Measurements from ENCODE around the gene LRMDA. TPM values are rescaled to one million over a fixed set of nuclear protein-coding genes. Genes with fewer than 3 reads are reported as not detected.

The LRMDA gene
- total and polyA plus RNA-seq, 2 of the 4 experiments (the other 2 are of a cell fraction), result 0.07 TPM; not detected in 1

- Histone ChIP-seq H2BK20ac (ENCODE audit: low read depth, low read length) (no peak overlapping the region), H2BK15ac (ENCODE audit: low read depth, low read length) (no peak overlapping the region), H3K56ac (ENCODE audit: extremely low read depth, insufficient read depth, low read length) (no peak overlapping the region), H3K18ac (ENCODE audit: low read depth, low read length) (no peak overlapping the region), H3K79me1 (ENCODE audit: low read depth in 1 of 2, low read length in 2 of 2) (no peaks in the 10 kb centered on the region), H4K91ac (ENCODE audit: insufficient read depth, low read depth, low read length) (no peak overlapping the region; the same call in 1 of the 2 replicates), H4K5ac (ENCODE audit: low read depth, low read length) (no peak overlapping the region), H3K9me1 (ENCODE audit: insufficient read depth, low read length) (no peaks in the 10 kb centered on the region), H3K36me3 (ENCODE audit: control insufficient read depth, insufficient read depth, low read length) (no peaks in the 10 kb centered on the region), H4K20me1 (ENCODE audit: insufficient read depth, low read length) (no peaks in the 10 kb centered on the region), H2AFZ (replicated peaks; ENCODE audit: low read length, poor library complexity) (no peak overlapping the region), H3K23ac (ENCODE audit: low read depth, low read length) (no peak overlapping the region), H3K9ac (ENCODE audit: low read depth, low read length) (no peak overlapping the region), H3K9me3 (ENCODE audit: control insufficient read depth, insufficient read depth, low read length) (no peaks in the 10 kb centered on the region), H2BK120ac (ENCODE audit: low read depth, low read length) (no peak overlapping the region), H2AK5ac (ENCODE audit: low read depth, low read length) (no peak overlapping the region), H3K4me3 (ENCODE audit: insufficient read depth, low read depth, low read length) (no peak overlapping the region), H3K4me1 (ENCODE audit: control insufficient read depth, insufficient read depth, low read length) (peaks cover 3% of the 10 kb centered on the region; the same call in 1 of the 2 replicates), H4K8ac (ENCODE audit: low read depth in 2 of 2, low read length in 2 of 2) (no peak overlapping the region), H2BK5ac (ENCODE audit: low read depth, low read length, poor library complexity, severe bottlenecking) (no peak overlapping the region), H3K27me3 (ENCODE audit: control insufficient read depth, insufficient read depth, low read length) (no peaks in the 10 kb centered on the region), H3K4me2 (ENCODE audit: low read depth, low read length) (no peak overlapping the region), H3K4ac (ENCODE audit: low read depth, low read length) (no peak overlapping the region), H2AK9ac (replicated peaks; ENCODE audit: low read depth, low read length, poor library complexity) (no peak overlapping the region), H3K27ac (ENCODE audit: insufficient read depth, low read length) (no peak overlapping the region), H3K14ac (replicated peaks; ENCODE audit: low read depth, low read length) (no peak overlapping the region)
- dilution Hi-C loops (cut with HindIII; ENCODE audit: low sequenced_read_pairs, unreplicated experiment) (no loop called here), in situ Hi-C loops (cut with MboI; ENCODE audit: low sequenced_read_pairs) (no loop called here), intact Hi-C loops (cut with micrococcal nuclease) (no loop called here)
- ChIA-PET CTCF (no interaction called here), POLR2A (ENCODE audit: unreplicated experiment) (no interaction called here)
- no peak for DNase-seq
- no TSS peak for BruUV-seq (replicated peaks)
- WGBS, 2 experiments (ENCODE audit: extremely low coverage in 2 of 2, insufficient read length in 1 of 2), result no CpG with 5 or more reads among the region's 4 CpGs
- no peak for ATAC-seq (ENCODE audit: low read depth)
- TF ChIP-seq CHD1 (IDR thresholded peaks at IDR 0.05; ENCODE audit: low read depth, low read length) (no peak), MAZ (IDR thresholded peaks at IDR 0.05; ENCODE audit: borderline replicate concordance, low read depth, low read length) (no peak), MAFK (IDR thresholded peaks at IDR 0.05; ENCODE audit: low read depth, low read length) (no peak), POLR2A (IDR thresholded peaks at IDR 0.05; ENCODE audit: low read depth, low read length) (no peak), NFE2L2 (IDR thresholded peaks at IDR 0.05; ENCODE audit: low read depth, low read length) (no peak), CEBPB (IDR thresholded peaks at IDR 0.05; ENCODE audit: low read depth, low read length) (no peak), ELK1 (IDR thresholded peaks at IDR 0.05; ENCODE audit: borderline replicate concordance, low read depth, low read length) (no peak), CTCF (conservative IDR thresholded peaks at IDR 0.05; ENCODE audit: low read depth, low read length) (no peak), MXI1 (IDR thresholded peaks at IDR 0.05; ENCODE audit: borderline replicate concordance, low read depth, low read length) (no peak), RAD21 (IDR thresholded peaks at IDR 0.05; ENCODE audit: low read length) (no peak), BHLHE40 (IDR thresholded peaks at IDR 0.05; ENCODE audit: low read depth, low read length) (no peak), FOS (IDR thresholded peaks at IDR 0.05; ENCODE audit: low read depth, low read length) (no peak), SMC3 (IDR thresholded peaks at IDR 0.05; ENCODE audit: low read depth, low read length) (no peak), RFX5 (IDR thresholded peaks at IDR 0.05; ENCODE audit: low read depth, low read length) (no peak), USF2 (IDR thresholded peaks at IDR 0.05; ENCODE audit: low read depth, low read length) (no peak), RCOR1 (IDR thresholded peaks at IDR 0.05; ENCODE audit: insufficient replicate concordance, low read length) (no peak)
These were observed 860.5 kb downstream of the LRMDA start for GRCh38 chr10:76291885-76292284.

Measured in IMR-90 (cell line).